SK-N-SH treated with all-trans-retinoic acid at 6 μM for 48 hours (cell line): ENCODE results near the gene DRC7.

ENCODE experiments used
- ARNTL ChIP-seq: fragments of 450-650 bp; formaldehyde crosslinking; IDR thresholded peaks from 2 replicates; pipeline ENCODE4 v1.5.0; 2020; ENCODE audit warnings: low read depth, mild to moderate bottlenecking, moderate library complexity, borderline replicate concordance
- CSRNP3 ChIP-seq: fragments of 250-450 bp; sonication (Bioruptor Pico); IDR thresholded peaks from 2 replicates; pipeline ENCODE4 v1.5.1; 2021; ENCODE audit warnings: mild to moderate bottlenecking, moderate library complexity
- ESRRG ChIP-seq: fragments of 250-450 bp; sonication (Bioruptor Pico); IDR thresholded peaks from 2 replicates; pipeline ENCODE4 v1.6.1; 2021; ENCODE audit warnings: mild to moderate bottlenecking
- ISL1 ChIP-seq: fragments of 250-450 bp; sonication (Bioruptor Pico); IDR thresholded peaks from 2 replicates; pipeline ENCODE4 v2.1.2; 2022; ENCODE audit warnings: mild to moderate bottlenecking, moderate library complexity
- POU6F1 ChIP-seq: fragments of 250-450 bp; sonication (Bioruptor Pico); IDR thresholded peaks from 2 replicates; pipeline ENCODE4 v1.8.0; 2021; ENCODE audit warnings: low read depth, mild to moderate bottlenecking, moderate library complexity, borderline replicate concordance
- RARB ChIP-seq: fragments of 250-450 bp; sonication (Bioruptor Pico); IDR thresholded peaks from 2 replicates; pipeline ENCODE4 v1.8.0; 2021; ENCODE audit warnings: mild to moderate bottlenecking, moderate library complexity
- TCF4 ChIP-seq: fragments of 250-450 bp; sonication (Bioruptor Pico); IDR thresholded peaks from 2 replicates; pipeline ENCODE4 v1.8.0; 2021; ENCODE audit warnings: mild to moderate bottlenecking, moderate library complexity, borderline replicate concordance
- ZNF565 ChIP-seq: fragments of 450-650 bp; formaldehyde crosslinking; conservative IDR thresholded peaks from 2 replicates; pipeline ENCODE4 v1.5.0; 2020; ENCODE audit warnings: low read depth, mild to moderate bottlenecking, moderate library complexity

- TF ChIP-seq CSRNP3 (CRISPR knock-in tag) (no peak), RARB (no peak), ESRRG (CRISPR knock-in tag) (no peak), ARNTL (CRISPR knock-in tag) (no peak), POU6F1 (CRISPR knock-in tag) (no peak), ZNF565 (CRISPR knock-in tag) (no peak), TCF4 (CRISPR knock-in tag) (no peak), ISL1 (CRISPR knock-in tag) (no peak)
Measured at GRCh38 chr16:57666353-57667047, 28.1 kb upstream of the DRC7 start.
